GM23338 (cell line): ENCODE results near the gene HS3ST6. TPM values are rescaled to one million over a fixed set of nuclear protein-coding genes. Genes with fewer than 3 reads are reported as not detected.

ENCODE experiments used
- ATAC-seq: fragments of 200-7000 bp; cut with Tn5 transposase; 3 replicates; pipeline ENCODE4 v1.9.1; 2020
- DNase-seq: peaks from one replicate; pipeline ENCODE4 v3.0.0-alpha.2; 2015; ENCODE audit warnings: low spot score
- H2AFZ ChIP-seq: fragments of 200-600 bp; sonication (generic); 2 replicates; pipeline ENCODE4 v1.8.0; 2016; ENCODE audit warnings: antibody characterized with exemption, mild to moderate bottlenecking, moderate library complexity
- H3F3A ChIP-seq: fragments of 200-600 bp; sonication (generic); replicated peaks from 2 replicates; pipeline ENCODE4 v1.8.0; 2017; ENCODE audit warnings: antibody characterized with exemption, mixed run types, low read depth
- H3K27ac ChIP-seq: fragments of 200-600 bp; sonication (generic); 2 replicates; pipeline ENCODE4 v1.6.1; 2016; ENCODE audit warnings: low read depth
- H3K27me3 ChIP-seq: fragments of 200-600 bp; sonication (generic); 2 replicates; pipeline ENCODE4 v1.8.0; 2016; ENCODE audit warnings: mild to moderate bottlenecking, mixed run types, moderate library complexity; ENCODE audit not compliant: insufficient read depth
- H3K36me3 ChIP-seq: fragments of 200-600 bp; sonication (generic); 2 replicates; pipeline ENCODE4 v1.8.0; 2016; ENCODE audit warnings: mild to moderate bottlenecking; ENCODE audit not compliant: insufficient read depth
- H3K4me1 ChIP-seq: fragments of 200-600 bp; sonication (generic); 2 replicates; pipeline ENCODE4 v1.8.0; 2016; ENCODE audit warnings: mild to moderate bottlenecking, moderate library complexity; ENCODE audit not compliant: insufficient read depth
- H3K4me2 ChIP-seq: fragments of 200-600 bp; sonication (generic); 2 replicates; pipeline ENCODE4 v1.7.1; 2017; ENCODE audit warnings: mixed run types
- H3K4me3 ChIP-seq: fragments of 200-600 bp; sonication (generic); 2 replicates; pipeline ENCODE4 v1.6.1; 2016; ENCODE audit warnings: mixed run types
- H3K79me2 ChIP-seq: fragments of 200-600 bp; sonication (generic); replicated peaks from 2 replicates; pipeline ENCODE4 v1.8.0; 2017; ENCODE audit warnings: mild to moderate bottlenecking; ENCODE audit not compliant: insufficient read depth
- H3K9me2 ChIP-seq: fragments of 200-600 bp; sonication (generic); 2 replicates; pipeline ENCODE4 v1.8.0; 2017; ENCODE audit not compliant: insufficient read depth
- H4K20me1 ChIP-seq: fragments of 200-600 bp; sonication (generic); replicated peaks from 2 replicates; pipeline ENCODE4 v1.8.0; 2017; ENCODE audit warnings: mild to moderate bottlenecking; ENCODE audit not compliant: insufficient read depth
- H3K27ac Mint-ChIP-seq: 2 replicates; pipeline ENCODE4 v1.8.0; 2020; ENCODE audit warnings: inconsistent platforms, mild to moderate bottlenecking, moderate library complexity, mixed read lengths
- H3K27me3 Mint-ChIP-seq: 3 replicates; pipeline ENCODE4 v1.8.0; 2022; ENCODE audit warnings: low read depth, mild to moderate bottlenecking, moderate library complexity, mixed read lengths, inconsistent platforms; ENCODE audit not compliant: insufficient read depth, poor library complexity
- H3K36me3 Mint-ChIP-seq: 3 replicates; pipeline ENCODE4 v1.8.0; 2021; ENCODE audit warnings: low read depth, mild to moderate bottlenecking, inconsistent platforms, moderate library complexity, mixed read lengths
- H3K4me1 Mint-ChIP-seq: 3 replicates; pipeline ENCODE4 v1.8.0; 2020; ENCODE audit warnings: mild to moderate bottlenecking, inconsistent platforms, mixed read lengths
- H3K4me3 Mint-ChIP-seq: 3 replicates; pipeline ENCODE4 v1.8.0; 2021; ENCODE audit warnings: moderate library complexity, mild to moderate bottlenecking, inconsistent platforms, mixed read lengths
- H3K9me3 Mint-ChIP-seq: 3 replicates; pipeline ENCODE4 v1.8.0; 2020; ENCODE audit warnings: moderate library complexity, mild to moderate bottlenecking, inconsistent platforms, mixed read lengths
- EZH2phosphoT487 ChIP-seq: fragments of 200-600 bp; sonication (generic); IDR thresholded peaks from one replicate; pipeline ENCODE4 v1.8.1; 2018; ENCODE audit warnings: antibody characterized with exemption; ENCODE audit not compliant: unreplicated experiment
- JUNB ChIP-seq: IDR thresholded peaks from one replicate; pipeline ENCODE4 v1.6.1; 2016; ENCODE audit warnings: antibody characterized with exemption; ENCODE audit not compliant: unreplicated experiment
- NANOG ChIP-seq: IDR thresholded peaks from 2 replicates; pipeline ENCODE4 v1.6.1; 2016; ENCODE audit warnings: antibody characterized with exemption, borderline replicate concordance
- POLR2AphosphoS5 ChIP-seq: IDR thresholded peaks from 2 replicates; pipeline ENCODE4 v1.6.1; 2016; ENCODE audit warnings: antibody characterized with exemption, low read depth
- STAT1 ChIP-seq: IDR thresholded peaks from one replicate; pipeline ENCODE4 v1.6.1; 2016; ENCODE audit warnings: antibody characterized with exemption; ENCODE audit not compliant: unreplicated experiment
- ZNF331 ChIP-seq: fragments of 250-450 bp; sonication (Bioruptor Pico); IDR thresholded peaks from 2 replicates; pipeline ENCODE4 v1.5.0; 2020; ENCODE audit warnings: low read depth, mild to moderate bottlenecking, moderate library complexity
- ZNF462 ChIP-seq: fragments of 250-450 bp; sonication (Bioruptor Pico); IDR thresholded peaks from 2 replicates; pipeline ENCODE4 v1.5.0; 2020; ENCODE audit warnings: mild to moderate bottlenecking, moderate library complexity
- polyA plus RNA-seq: library from polyadenylated mRNA; unstranded; fragments of >200 nt; fragmentation: Nextera tagmentation; extraction: Ambion mirVana; gene quantifications from 2 replicates; pipeline ENCODE4 v1.2.1, GENCODE V29; 2016
- total RNA-seq: library from RNA; depleted of rRNA; stranded (reverse); fragments of >200 nt; shearing (Covaris generic); gene quantifications from 2 replicates; pipeline ENCODE4 v1.2.3, GENCODE V29; 2014
- TF ChIP-seq, protein P1 (sequence below): IDR thresholded peaks from 2 replicates; pipeline ENCODE4 v1.6.1; 2016; ENCODE audit warnings: antibody characterized with exemption

HS3ST6 gene
- total and polyA plus RNA-seq, 2 experiments from 2014 or later, result 0.21 TPM; not detected in 1

- TF ChIP-seq ZNF462 (no peak), JUNB (no peak), ZNF331 (CRISPR knock-in tag) (no peak), EZH2phosphoT487 (no peak)
- TF ChIP-seq, protein P1, sequence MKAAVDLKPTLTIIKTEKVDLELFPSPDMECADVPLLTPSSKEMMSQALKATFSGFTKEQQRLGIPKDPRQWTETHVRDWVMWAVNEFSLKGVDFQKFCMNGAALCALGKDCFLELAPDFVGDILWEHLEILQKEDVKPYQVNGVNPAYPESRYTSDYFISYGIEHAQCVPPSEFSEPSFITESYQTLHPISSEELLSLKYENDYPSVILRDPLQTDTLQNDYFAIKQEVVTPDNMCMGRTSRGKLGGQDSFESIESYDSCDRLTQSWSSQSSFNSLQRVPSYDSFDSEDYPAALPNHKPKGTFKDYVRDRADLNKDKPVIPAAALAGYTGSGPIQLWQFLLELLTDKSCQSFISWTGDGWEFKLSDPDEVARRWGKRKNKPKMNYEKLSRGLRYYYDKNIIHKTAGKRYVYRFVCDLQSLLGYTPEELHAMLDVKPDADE, result no peak
Measured at GRCh38 chr16:1950047-1950446, 31.8 kb upstream of the HS3ST6 start (continued).

DNA sequence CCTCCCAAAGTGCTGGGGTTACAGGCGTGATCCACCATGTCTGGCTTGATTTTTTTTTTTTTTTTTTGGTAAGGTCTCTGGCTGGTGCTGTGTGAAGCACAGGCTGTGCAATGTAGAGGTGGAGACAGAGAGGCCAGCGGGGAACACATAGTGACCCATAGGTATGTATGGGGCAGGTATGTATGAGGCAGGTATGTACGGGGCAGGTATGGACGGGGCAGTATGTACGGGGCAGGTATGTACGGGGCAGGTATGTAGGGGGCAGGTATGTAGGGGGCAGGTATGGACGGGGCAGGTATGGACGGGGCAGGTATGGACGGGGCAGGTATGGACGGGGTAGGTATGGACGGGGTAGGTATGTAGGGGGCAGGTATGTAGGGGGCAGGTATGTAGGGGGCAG lies 31.3 kb upstream of the HS3ST6 start:
- Histone ChIP-seq H4K20me1 (no peaks in the 10 kb centered on the region), H3K9me2 (no peaks in the 10 kb centered on the region), H3K79me2 (no peaks in the 10 kb centered on the region), H3K27me3 (no peaks in the 10 kb centered on the region), H3K27ac (no peak overlapping the region), H2AFZ (no peak overlapping the region), H3K4me3 (no peak overlapping the region), H3K4me1 (no peaks in the 10 kb centered on the region), H3K4me2 (no peak overlapping the region), H3K36me3 (no peaks in the 10 kb centered on the region), H3F3A (no peaks in the 10 kb centered on the region)
- Mint-ChIP-seq H3K27ac (no peak overlapping the region), H3K27me3 (peaks cover 8% of the 10 kb centered on the region), H3K4me3 (no peak overlapping the region), H3K9me3 (no peaks in the 10 kb centered on the region), H3K36me3 (no peaks in the 10 kb centered on the region; the same call in 2 of the 3 replicates), H3K4me1 (peaks cover 3% of the 10 kb centered on the region)
- no peak for DNase-seq
- no peak for ATAC-seq
- TF ChIP-seq STAT1, result no peak
- TF ChIP-seq NANOG, result no peak
- no peak for TF ChIP-seq EZH2phosphoT487
- TF ChIP-seq, protein P1, result no peak
- no peak for TF ChIP-seq ZNF462
- no peak for TF ChIP-seq POLR2AphosphoS5
